Naive B cell (primary cell): Measurements from ENCODE around the gene ZMYM2. TPM values are rescaled to one million over a fixed set of nuclear protein-coding genes. Genes with fewer than 3 reads are reported as not detected.

Experiments used
- ATAC-seq, 2 donors: fragments of 150-1000 bp; cut with Tn5 transposase; 2 replicates each; pipeline ENCODE4 v1.10.0; 2021; ENCODE audit warnings: low read depth in 2 of 2, mild to moderate bottlenecking in 2 of 2, moderate library complexity in 2 of 2
- DNase-seq: peaks from one replicate; pipeline ENCODE4 v3.0.0; 2022
- H3K27ac Mint-ChIP-seq, 6 donors: one replicate each; pipeline ENCODE4 v1.8.0; 2020 to 2022; ENCODE audit warnings: mild to moderate bottlenecking in 6 of 6, mixed read lengths in 6 of 6, moderate library complexity in 5 of 6, inconsistent platforms in 2 of 6
- H3K27me3 Mint-ChIP-seq, 3 donors: one replicate each; pipeline ENCODE4 v1.8.0; 2021 to 2022; ENCODE audit warnings: mixed read lengths in 3 of 3, mild to moderate bottlenecking in 1 of 3
- H3K36me3 Mint-ChIP-seq, 2 donors: one replicate each; pipeline ENCODE4 v1.8.0; 2020 to 2022; ENCODE audit warnings: mixed read lengths in 2 of 2, inconsistent platforms in 1 of 2, mild to moderate bottlenecking in 1 of 2
- H3K4me1 Mint-ChIP-seq, 3 donors: one replicate each; pipeline ENCODE4 v1.8.0; 2020 to 2022; ENCODE audit warnings: mixed read lengths in 3 of 3, inconsistent platforms in 1 of 3, mild to moderate bottlenecking in 1 of 3, moderate library complexity in 1 of 3
- H3K4me3 Mint-ChIP-seq, 8 donors: one replicate each; pipeline ENCODE4 v1.8.0; 2020 to 2022; ENCODE audit warnings: mild to moderate bottlenecking in 8 of 8, mixed read lengths in 8 of 8, moderate library complexity in 8 of 8, inconsistent platforms in 2 of 8
- H3K9me3 Mint-ChIP-seq, 7 donors: one replicate each; pipeline ENCODE4 v1.8.0; 2020 to 2022; ENCODE audit warnings: mixed read lengths in 7 of 7, mild to moderate bottlenecking in 5 of 7, inconsistent platforms in 2 of 7, moderate library complexity in 1 of 7
- polyA plus RNA-seq, 6 donors: library from polyadenylated mRNA; unstranded; fragments of 300-500 nt; fragmentation: Illumina TruSeq; gene quantifications; one replicate each; pipeline ENCODE4 v1.2.3, GENCODE V29; 2021; ENCODE audit warnings: low read depth in 6 of 6

ZMYM2 gene
- 10 to 100 TPM in 2 of 6 donors, 1 to 10 TPM in 4; 4.2 to 13.8 (median 9.3) TPM for polyA plus RNA-seq

DNA sequence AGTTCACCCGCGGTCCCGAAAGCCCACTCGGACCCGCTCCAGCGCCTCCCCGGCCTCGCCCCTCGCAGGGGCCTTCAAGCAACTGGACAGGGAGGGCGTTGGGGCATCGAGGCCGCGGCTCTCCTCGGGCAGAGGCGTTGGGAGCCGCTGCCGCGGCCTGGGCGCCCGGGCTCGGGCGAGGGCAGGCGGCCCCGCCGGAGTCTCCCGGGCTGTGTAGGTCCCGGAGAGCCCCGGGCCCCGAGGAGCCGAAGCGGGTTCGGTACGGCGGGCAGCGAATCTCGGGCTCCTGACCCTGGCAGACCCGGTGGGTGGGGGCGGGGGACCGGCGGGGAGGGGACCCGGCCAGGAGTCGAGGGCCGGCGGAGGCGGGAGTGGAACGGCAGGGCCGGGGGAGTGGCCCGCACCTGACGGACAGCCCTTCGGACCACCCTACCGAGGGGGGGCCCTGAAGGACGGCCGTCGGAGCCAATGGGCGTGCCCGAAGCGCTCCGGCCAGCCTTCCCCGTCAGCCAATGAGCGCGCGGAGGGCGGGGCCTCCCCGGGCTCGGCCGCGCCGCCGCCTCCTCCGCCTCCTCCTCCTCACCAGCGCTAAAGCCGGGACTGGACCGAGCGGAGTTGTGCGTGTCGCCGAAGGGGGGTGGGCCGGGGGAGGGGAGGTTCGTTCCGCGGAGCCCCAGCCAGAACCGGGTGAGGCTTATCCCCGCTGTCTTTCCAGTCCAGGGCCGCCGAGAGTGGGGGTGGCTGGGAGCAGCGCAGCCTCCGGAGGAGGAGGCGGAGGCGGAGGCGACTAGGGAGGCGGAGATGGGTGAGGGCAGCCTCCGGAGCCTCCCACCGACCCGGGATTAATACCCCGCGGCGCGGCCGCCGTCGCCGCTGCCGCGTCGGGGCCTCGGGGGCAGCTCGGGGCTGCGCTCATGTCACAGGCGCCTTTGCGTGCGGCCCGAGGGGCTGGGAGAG is at the start of gene ZMYM2:
Gene ZMYM2, plus strand, starts transcription at position 573 of the 957 bp plus-strand sequence. CDS start 34,346 bp downstream, outside the sequence.
- Mint-ChIP-seq H3K9me3 (no peaks in the 10 kb centered on the region), H3K4me3 (peak within 1 kb of the TSS; percentile 93 to 100 (median 97)), H3K4me1 (peaks cover 18 to 31% (median 28%) of the 10 kb centered on the region in 3 donors), H3K27ac (peak within 1 kb of the TSS; percentile 97 to 99 (median 98)), H3K27me3 (no peaks in the 10 kb centered on the region), H3K36me3 (no peaks in the 10 kb centered on the region)
- ATAC-seq (peak; percentile 73 to 74), DNase-seq (peak; percentile 99)

DNA sequence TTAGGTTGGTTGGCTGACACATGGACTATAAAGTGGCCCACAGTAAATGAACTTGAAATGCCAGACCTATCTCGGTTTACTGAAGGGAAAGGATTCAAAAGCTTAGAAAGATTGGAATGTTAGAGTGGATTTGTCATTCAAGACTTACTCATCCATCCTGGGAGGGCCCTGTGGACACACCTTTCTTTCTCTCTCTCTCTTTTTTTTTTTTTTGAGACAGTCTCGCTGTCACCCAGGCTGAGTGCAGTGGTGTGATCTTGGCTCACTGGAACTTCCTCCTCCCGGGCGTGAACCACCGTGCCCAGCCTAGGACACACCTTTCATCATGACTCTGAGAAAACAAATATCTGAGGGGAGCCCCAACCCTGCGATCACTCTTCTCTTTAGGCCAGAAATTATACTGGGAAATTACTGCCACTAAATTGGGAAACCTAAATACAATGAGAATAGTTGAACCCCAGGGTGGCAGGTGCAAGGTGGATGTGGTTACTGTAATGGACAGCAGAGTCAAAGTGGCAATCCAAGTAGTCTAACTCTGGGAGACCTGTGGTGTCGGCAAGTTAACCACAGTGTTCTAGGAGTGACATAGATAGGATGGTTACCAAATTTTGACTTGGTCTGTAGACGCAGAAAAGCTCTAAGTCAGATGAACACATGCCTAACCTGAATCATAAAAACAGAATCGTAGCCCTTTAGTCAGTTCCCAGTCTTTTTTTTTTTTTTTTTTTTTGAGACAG is 48.0 kb upstream of the ZMYM2 start:
- H3K4me1 Mint-ChIP-seq = no peaks in the 10 kb centered on the region
- H3K36me3 Mint-ChIP-seq = no peaks in the 10 kb centered on the region
- DNase-seq = no peak
- no peak overlapping the region for H3K4me3 Mint-ChIP-seq
- no peak for ATAC-seq
- peaks cover 0 to 6% (median 5%) of the 10 kb centered on the region in 3 donors for H3K27me3 Mint-ChIP-seq
- H3K27ac Mint-ChIP-seq = peak overlapping the region in 1 of 6 donors; percentile 37
- no peaks in the 10 kb centered on the region for H3K9me3 Mint-ChIP-seq

DNA sequence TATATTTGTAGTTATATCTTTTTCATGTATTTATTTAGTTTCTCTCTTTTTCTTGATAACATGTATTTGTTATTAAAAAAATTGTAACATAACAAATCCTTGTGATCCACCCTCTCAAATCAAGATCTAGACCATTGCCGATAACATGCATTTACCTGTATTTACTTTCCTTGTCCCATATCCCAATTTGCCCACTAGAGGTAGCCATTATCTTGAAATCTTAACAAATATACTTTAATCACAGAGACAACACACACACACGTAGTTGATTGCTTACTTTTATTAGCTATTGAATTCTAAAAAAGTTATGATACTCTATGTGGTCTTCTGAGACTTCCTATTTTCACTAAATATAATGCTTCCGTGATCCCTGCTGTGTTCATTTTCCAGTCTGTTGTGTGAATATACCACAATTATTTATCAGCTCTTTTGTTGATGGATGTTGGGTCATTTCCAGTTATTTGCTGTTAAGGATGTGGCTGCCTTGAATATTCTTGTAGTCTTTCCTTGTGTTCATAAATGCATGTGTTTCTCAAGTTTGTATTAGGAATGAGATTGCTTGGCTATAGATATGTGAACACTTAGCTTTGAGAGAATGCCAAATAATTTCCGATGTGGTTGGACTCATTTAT is 31.3 kb upstream of the ZMYM2 start:
- H3K27ac Mint-ChIP-seq = no peak overlapping the region
- no peaks in the 10 kb centered on the region for H3K4me1 Mint-ChIP-seq
- no peak overlapping the region for H3K4me3 Mint-ChIP-seq
- ATAC-seq (peak; percentile 30 to 58), DNase-seq (peak; percentile 17)
- H3K36me3 Mint-ChIP-seq = no peaks in the 10 kb centered on the region
- no peaks in the 10 kb centered on the region for H3K9me3 Mint-ChIP-seq
- peaks cover 0 to 10% (median under 1%) of the 10 kb centered on the region in 3 donors for H3K27me3 Mint-ChIP-seq

DNA sequence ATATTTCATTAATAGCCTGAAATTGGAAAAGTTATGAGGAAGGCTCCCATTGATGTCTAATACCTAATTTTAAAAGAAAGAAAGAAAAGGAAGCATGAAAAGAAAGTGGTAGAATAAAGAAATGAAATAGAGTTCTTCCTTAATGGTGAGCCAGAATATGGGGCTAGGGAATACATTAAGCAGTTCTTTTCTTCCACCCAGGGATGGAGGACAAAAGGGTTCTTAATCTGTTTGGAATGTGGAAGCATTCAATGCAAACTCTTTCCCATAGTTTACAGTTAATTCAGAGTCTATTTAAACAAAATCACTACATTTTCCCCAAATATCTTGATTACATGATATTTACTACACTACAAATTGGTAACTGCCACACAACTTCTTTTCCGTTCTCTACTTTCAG is 18.4 kb upstream of the ZMYM2 start:
- no peaks in the 10 kb centered on the region for H3K4me1 Mint-ChIP-seq
- ATAC-seq (no peak), DNase-seq (no peak)
- H3K9me3 Mint-ChIP-seq = peaks cover 0 to 9% (median 0%) of the 10 kb centered on the region in 7 donors
- H3K27ac Mint-ChIP-seq = no peak overlapping the region
- H3K36me3 Mint-ChIP-seq = peaks cover 0 to 4% of the 10 kb centered on the region in 2 donors
- H3K27me3 Mint-ChIP-seq = peaks cover 5 to 15% (median 10%) of the 10 kb centered on the region in 3 donors
- no peak overlapping the region for H3K4me3 Mint-ChIP-seq

DNA sequence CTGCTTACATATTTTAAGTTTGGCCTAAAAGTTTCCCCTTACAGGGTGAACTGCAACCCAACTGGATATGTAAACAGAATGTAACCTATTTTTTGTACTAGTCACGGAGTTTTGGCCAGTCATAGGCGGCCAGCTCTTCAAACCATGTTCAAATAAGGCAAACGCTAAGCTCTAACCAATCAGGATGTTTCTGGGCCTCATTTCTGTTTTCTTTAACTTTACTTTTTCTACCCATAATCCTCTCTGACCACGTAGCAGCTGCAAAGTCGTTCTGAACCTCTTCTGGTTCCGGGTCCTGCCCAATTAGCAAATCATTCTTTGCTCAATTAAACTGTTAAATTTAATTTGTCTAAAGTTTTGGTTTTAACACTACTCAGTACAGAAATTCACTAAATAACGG is 8.2 kb upstream of the ZMYM2 start:
- Mint-ChIP-seq H3K27ac (no peak overlapping the region), H3K36me3 (no peaks in the 10 kb centered on the region), H3K4me1 (no peaks in the 10 kb centered on the region), H3K9me3 (peaks cover 0 to 3% (median 0%) of the 10 kb centered on the region in 7 donors), H3K27me3 (peaks cover 6 to 11% (median 7%) of the 10 kb centered on the region in 3 donors), H3K4me3 (no peak overlapping the region)
- DNase-seq = no peak
- no peak for ATAC-seq

DNA sequence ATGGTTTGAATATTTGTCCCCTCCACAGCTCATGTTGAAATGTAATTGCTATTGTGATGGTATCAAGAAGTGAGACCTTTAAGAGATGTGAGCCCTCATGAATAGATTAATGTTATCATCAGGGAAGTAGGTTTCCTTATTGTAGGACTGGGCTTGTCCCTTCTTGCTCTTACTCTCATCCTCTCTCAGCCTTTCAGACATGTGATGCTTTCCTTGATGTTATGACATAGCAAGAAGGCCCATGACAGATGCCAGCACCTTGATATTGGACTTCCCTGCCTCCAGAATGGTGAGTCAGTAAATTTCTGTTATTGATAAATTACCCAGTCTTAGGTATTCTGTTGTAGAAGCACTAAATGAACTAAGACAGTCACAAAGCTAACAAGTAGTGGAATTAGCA is 5.7 kb upstream of the ZMYM2 start:
- no peaks in the 10 kb centered on the region for H3K4me1 Mint-ChIP-seq
- no peaks in the 10 kb centered on the region for H3K27me3 Mint-ChIP-seq
- H3K36me3 Mint-ChIP-seq = no peaks in the 10 kb centered on the region
- no peak overlapping the region for H3K27ac Mint-ChIP-seq
- ATAC-seq = no peak
- no peaks in the 10 kb centered on the region for H3K9me3 Mint-ChIP-seq
- H3K4me3 Mint-ChIP-seq = no peak overlapping the region
- DNase-seq = no peak

DNA sequence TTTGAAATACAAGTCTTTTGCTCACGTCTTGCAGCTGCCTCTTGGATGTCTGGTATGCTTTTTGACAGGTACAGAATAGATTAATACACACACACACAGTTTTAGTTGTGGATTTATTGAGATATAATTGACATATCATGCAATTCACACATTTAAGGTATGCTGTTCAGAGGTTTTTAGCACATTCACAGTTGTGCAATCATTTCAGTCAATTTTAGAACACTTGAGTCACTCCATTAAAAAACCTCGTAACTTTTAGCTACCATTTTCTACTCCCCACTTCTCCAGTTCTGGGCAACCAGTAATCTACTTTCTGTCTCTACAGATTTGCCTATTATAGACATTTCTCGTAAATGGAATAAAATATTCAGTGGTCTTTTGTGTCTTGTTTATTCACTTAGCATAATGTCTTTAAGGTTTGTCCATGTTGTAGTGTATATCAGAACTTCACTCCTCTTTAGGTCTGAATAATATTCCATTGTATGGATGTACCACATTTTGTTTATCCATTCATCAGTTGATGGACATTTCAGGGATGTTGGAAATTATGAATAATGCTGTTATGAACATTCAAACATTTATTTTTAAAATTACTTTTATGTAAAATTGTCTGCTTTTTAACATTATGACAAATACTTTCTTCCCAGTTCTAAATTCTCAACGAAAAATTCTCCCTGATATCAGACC is 2.5 kb upstream of the ZMYM2 start:
- no peaks in the 10 kb centered on the region for H3K9me3 Mint-ChIP-seq
- peak overlapping the region in 2 of 6 donors; percentile 24 to 98 for H3K27ac Mint-ChIP-seq
- no peak for DNase-seq
- peak overlapping the region in 1 of 8 donors; percentile 93 for H3K4me3 Mint-ChIP-seq
- no peaks in the 10 kb centered on the region for H3K27me3 Mint-ChIP-seq
- peaks cover 13 to 16% (median 15%) of the 10 kb centered on the region in 3 donors for H3K4me1 Mint-ChIP-seq
- no peaks in the 10 kb centered on the region for H3K36me3 Mint-ChIP-seq
- ATAC-seq = no peak

DNA sequence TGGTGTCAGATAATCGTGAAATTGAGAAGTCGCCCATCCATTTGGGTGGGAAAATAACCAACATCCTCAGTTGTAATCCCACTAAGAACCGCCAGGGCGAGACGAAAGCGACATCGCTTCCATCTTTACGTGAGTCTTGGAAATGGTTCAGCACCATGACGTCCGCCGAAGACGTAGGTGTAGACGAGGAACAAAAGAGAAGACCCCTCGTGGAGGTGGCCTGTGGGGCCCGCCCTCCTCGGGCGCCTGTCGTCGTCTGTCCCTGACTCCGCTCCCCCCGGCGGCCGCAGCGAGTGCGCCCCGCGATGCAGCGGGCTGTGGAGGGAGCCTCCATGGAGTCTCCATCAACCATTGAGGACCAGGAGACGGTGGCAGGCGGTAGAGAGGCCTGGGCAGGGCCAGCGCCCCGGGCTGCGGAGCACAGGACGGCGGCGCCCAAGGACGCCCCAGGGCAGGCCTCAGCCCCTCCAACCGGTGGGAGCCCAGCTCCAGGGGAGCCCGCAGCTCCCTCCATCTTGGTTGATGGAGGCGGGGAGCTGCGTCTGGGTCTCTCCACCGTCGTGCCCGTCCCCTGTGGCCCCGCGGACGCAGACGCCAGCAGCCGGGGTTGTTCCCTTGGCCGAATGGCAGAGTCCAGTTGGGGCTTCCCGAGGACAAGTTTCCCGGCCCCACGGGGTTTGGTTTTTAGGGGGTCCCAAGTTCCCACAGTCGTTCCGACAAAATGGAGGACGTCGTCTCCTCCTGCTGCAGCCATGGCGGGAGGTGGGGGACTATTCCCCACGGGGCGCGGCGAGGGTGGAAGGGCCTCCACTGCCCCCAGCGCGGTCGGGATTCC is 990 bp upstream of the ZMYM2 start:
- DNase-seq (peak; percentile 79), ATAC-seq (peak; percentile 42 to 46)
- Mint-ChIP-seq H3K9me3 (no peaks in the 10 kb centered on the region), H3K4me3 (peak overlapping the region; percentile 88 to 99 (median 93)), H3K27me3 (no peaks in the 10 kb centered on the region), H3K4me1 (peaks cover 18 to 28% (median 26%) of the 10 kb centered on the region in 3 donors), H3K27ac (peak overlapping the region; percentile 81 to 98 (median 95)), H3K36me3 (no peaks in the 10 kb centered on the region)

DNA sequence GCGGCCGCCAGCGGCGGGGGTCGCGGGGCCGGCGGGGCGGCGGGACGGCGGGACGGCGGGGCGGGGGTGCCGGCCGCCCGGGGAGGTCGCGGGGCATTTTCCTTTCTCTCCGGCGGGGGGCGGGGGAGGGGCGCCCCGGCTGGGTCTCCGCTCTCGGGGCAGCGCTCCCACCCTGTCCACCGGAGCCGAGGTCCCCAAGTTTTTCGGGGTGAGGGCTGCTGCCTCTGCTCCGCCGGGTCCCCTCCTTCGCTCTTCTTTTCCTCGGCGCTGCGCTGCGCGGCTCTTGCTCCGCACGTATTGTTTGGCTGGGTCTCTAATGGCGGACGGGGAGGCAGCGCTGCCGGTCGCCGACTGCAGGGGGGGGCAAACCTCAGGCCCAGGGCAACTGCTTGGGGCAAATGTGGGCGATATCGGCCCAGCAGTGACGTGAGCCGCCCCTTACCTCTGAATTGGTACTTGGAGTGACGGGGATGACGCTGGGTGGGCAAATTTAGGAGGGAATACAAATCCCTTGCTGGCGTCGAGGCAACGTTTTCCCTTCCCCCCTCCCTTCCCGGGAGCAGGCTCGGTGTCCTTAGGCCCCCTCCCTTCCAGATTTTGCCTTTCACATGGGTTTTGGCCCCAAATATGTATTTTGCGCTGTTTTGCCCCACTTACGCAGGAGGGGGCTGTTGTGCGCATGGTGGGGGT is 759 bp downstream of the ZMYM2 start:
- DNase-seq = peak; percentile 74
- H3K4me1 Mint-ChIP-seq = peaks cover 18 to 33% (median 28%) of the 10 kb centered on the region in 3 donors
- no peaks in the 10 kb centered on the region for H3K36me3 Mint-ChIP-seq
- peak; percentile 14 to 26 for ATAC-seq
- peak overlapping the region; percentile 97 to 99 (median 98) for H3K27ac Mint-ChIP-seq
- no peaks in the 10 kb centered on the region for H3K9me3 Mint-ChIP-seq
- peak overlapping the region; percentile 93 to 100 (median 97) for H3K4me3 Mint-ChIP-seq
- H3K27me3 Mint-ChIP-seq = no peaks in the 10 kb centered on the region

DNA sequence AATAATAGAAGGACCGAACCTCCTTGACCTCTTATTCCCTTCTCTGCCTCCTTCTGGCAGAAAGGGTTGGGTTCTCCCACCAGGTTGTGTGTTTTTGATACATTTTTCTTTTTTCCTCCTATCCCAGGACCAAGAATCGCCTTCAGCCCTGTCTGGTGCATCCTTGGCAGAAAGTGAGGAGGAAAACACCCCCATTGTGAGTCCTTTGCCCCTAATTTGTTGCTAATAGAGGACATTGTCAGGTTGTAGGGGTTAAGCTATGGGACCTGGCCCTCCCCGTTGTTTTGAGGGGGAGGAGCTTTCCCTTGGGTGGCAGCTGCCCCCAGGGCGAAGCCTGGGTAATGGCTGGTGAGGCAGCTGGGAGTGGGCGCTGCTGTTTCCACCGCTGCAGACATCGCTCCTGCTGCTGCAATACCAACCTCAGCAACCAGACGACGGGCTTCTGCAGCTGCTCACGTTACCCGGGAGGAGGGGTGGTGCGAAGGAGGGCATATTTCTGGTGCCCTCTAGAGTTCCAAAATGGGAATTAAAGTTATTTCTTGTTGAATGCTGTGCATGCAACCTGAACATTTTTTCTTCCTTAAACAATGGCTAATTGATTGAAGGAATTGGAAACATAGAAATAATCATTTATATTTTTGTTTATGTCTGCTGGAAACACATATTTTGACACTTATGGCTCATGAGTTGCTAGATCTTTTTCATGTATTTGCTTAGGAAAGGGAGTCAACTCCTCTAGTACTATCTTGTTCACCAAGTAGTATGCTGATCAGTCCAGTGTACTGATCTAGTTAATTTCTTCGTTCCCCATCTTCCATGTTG is 1.5 kb downstream of the ZMYM2 start:
- peaks cover 18 to 36% (median 28%) of the 10 kb centered on the region in 3 donors for H3K4me1 Mint-ChIP-seq
- no peaks in the 10 kb centered on the region for H3K9me3 Mint-ChIP-seq
- peak; percentile 48 to 52 for ATAC-seq
- no peaks in the 10 kb centered on the region for H3K36me3 Mint-ChIP-seq
- H3K27me3 Mint-ChIP-seq = no peaks in the 10 kb centered on the region
- H3K4me3 Mint-ChIP-seq = peak overlapping the region; percentile 93 to 100 (median 97)
- peak; percentile 87 for DNase-seq
- H3K27ac Mint-ChIP-seq = peak overlapping the region; percentile 97 to 99 (median 98)

DNA sequence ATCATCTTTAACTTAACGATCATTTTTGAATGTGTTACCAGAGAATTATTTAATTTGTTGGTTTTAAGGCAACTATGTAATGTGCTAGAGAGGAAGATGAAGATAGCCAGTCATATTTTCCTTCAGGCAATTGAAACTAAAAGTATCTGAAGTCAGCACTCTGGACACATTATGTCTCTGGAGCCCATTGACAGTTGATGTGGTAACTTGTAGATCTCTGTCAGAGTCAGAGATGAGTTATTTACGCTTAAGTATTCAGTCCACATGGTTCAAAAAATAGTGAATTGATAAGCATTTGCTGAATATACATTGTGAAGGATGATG is 2.1 kb downstream of the ZMYM2 start:
- H3K36me3 Mint-ChIP-seq = no peaks in the 10 kb centered on the region
- no peaks in the 10 kb centered on the region for H3K27me3 Mint-ChIP-seq
- peak overlapping the region in 5 of 8 donors; percentile 93 to 99 (median 97) for H3K4me3 Mint-ChIP-seq
- no peaks in the 10 kb centered on the region for H3K9me3 Mint-ChIP-seq
- peak overlapping the region in 2 of 6 donors; percentile 54 to 98 for H3K27ac Mint-ChIP-seq
- no peak for ATAC-seq
- H3K4me1 Mint-ChIP-seq = peaks cover 18 to 36% (median 28%) of the 10 kb centered on the region in 3 donors
- no peak for DNase-seq
